OCI-LY3 (cell line): ENCODE measurements around the gene LSM3.

Source experiments
- H2AFZ ChIP-seq: fragments of 200-600, 300-600 bp; shearing (Covaris generic); 2 replicates; pipeline ENCODE4 v1.6.0; 2014; ENCODE audit warnings: antibody characterized with exemption, low read depth, low read length
- H3K27ac ChIP-seq: fragments of 200-600, 300-600 bp; sonication (generic); 2 replicates; pipeline ENCODE4 v1.5.1; 2014; ENCODE audit warnings: mild to moderate bottlenecking, low read length, moderate library complexity, mixed read lengths
- H3K27me3 ChIP-seq: fragments of 200-600, 300-600 bp; sonication (generic); 2 replicates; pipeline ENCODE4 v1.6.1; 2014; ENCODE audit warnings: low read depth, low read length, mixed read lengths
- H3K36me3 ChIP-seq: fragments of 200-600, 300-600 bp; sonication (generic); replicated peaks from 2 replicates; pipeline ENCODE3; 2014; ENCODE audit warnings: low read depth, low read length, mixed read lengths
- H3K4me1 ChIP-seq: fragments of 300-600, 200-600 bp; sonication (generic); 2 replicates; pipeline ENCODE4 v1.6.1; 2014; ENCODE audit warnings: low read length, mixed read lengths
- H3K4me2 ChIP-seq: fragments of 200-600, 300-600 bp; sonication (generic); 2 replicates; pipeline ENCODE4 v1.6.1; 2014; ENCODE audit warnings: low read length, mixed read lengths
- H3K4me3 ChIP-seq: fragments of 300-600, 200-600 bp; sonication (generic); 2 replicates; pipeline ENCODE4 v1.5.1; 2014; ENCODE audit warnings: antibody characterized with exemption, mild to moderate bottlenecking, low read length, moderate library complexity
- H3K79me2 ChIP-seq: fragments of 300-600, 200-600 bp; shearing (Covaris generic); 2 replicates; pipeline ENCODE4 v1.6.1; 2014; ENCODE audit warnings: mild to moderate bottlenecking, low read length, mixed read lengths
- H3K9ac ChIP-seq: fragments of 300-600, 200-600 bp; shearing (Covaris generic); 2 replicates; pipeline ENCODE4 v1.6.0; 2014; ENCODE audit warnings: mild to moderate bottlenecking, low read length, moderate library complexity
- H3K9me3 ChIP-seq: fragments of 200-600, 300-600 bp; shearing (Covaris generic); 2 replicates; pipeline ENCODE4 v1.6.1; 2014; ENCODE audit warnings: low read length, mixed read lengths; ENCODE audit not compliant: insufficient read depth
- H4K20me1 ChIP-seq: fragments of 200-600, 300-600 bp; sonication (generic); 2 replicates; pipeline ENCODE4 v1.6.1; 2016; ENCODE audit warnings: low read length, mixed read lengths; ENCODE audit not compliant: insufficient read depth
- CTCF ChIP-seq: fragments of 200-600, 300-600 bp; sonication (generic); IDR thresholded peaks from 2 replicates; pipeline ENCODE4 v1.5.1; 2014; ENCODE audit warnings: antibody characterized with exemption, low read length, low read depth
- EZH2phosphoT487 ChIP-seq: fragments of 200-600 bp; shearing (Covaris generic); IDR thresholded peaks from 2 replicates; pipeline ENCODE4 v1.6.1; 2018; ENCODE audit warnings: antibody characterized with exemption, mixed run types, low read depth

The LSM3 gene

DNA sequence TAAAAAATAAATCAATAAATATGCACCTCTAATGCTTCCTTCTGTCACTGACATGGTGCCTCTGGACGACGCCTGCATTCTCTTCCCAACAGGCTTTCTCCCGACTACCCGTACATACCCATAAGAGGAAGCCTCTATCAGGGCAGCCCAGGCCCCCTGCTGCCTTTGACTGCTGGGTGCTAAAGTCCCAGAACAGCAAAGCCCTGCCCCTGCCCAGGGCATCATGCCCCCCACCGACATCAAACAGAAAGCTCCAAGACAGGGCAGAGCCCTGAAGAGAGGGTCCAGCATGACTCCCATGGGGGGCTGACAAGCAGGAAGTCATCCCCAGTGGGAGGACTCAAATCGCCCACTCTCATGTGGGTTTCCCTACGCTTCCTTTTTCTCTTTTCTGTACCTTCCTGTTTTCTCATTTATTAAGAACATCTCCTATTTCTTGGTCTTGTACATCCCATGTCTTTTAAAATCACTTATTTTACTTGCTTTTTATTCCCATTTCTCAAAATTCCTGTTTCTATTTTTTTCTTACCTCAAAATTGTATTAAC lies 23.6 kb upstream of the LSM3 start:
- Histone ChIP-seq H3K36me3 (peaks cover 74% of the 10 kb centered on the region), H4K20me1 (peaks cover 3% of the 10 kb centered on the region; the same call in 1 of the 2 replicates)

DNA sequence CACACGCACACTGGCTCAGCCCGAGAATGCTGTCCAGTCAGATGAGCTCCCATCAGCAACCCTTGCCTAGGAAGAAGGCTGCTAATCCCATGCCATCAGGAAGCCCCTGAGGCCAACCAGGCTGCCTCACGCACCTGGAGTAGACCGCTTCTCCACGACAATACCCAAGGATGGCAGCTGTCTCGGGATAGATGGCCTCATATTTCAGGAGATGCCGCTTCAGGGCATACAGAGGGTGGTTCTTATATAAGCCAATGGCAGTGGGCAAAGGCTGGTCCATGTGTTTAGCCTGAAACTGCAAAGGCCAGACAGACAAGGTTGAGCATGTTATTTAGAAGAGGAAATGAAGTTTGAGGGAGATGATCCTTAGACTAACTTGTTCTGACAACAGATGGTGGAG lies 22.4 kb upstream of the LSM3 start:
- Histone ChIP-seq H3K4me2 (no peak overlapping the region), H3K36me3 (peaks cover 81% of the 10 kb centered on the region), H3K79me2 (no peaks in the 10 kb centered on the region), H3K4me3 (no peak overlapping the region), H3K9me3 (no peaks in the 10 kb centered on the region), H3K27me3 (no peaks in the 10 kb centered on the region), H2AFZ (no peak overlapping the region), H3K27ac (no peak overlapping the region), H3K4me1 (no peaks in the 10 kb centered on the region), H3K9ac (no peak overlapping the region), H4K20me1 (peaks cover 3% of the 10 kb centered on the region; the same call in 1 of the 2 replicates)
- TF ChIP-seq CTCF, result no peak
- no peak for TF ChIP-seq EZH2phosphoT487

More for the DNA sequence above, 23.6 kb upstream of the LSM3 start:
- Histone ChIP-seq H3K27ac (no peak overlapping the region), H3K4me2 (no peak overlapping the region), H3K79me2 (no peaks in the 10 kb centered on the region), H3K9me3 (no peaks in the 10 kb centered on the region), H3K4me1 (no peaks in the 10 kb centered on the region), H3K9ac (no peak overlapping the region), H3K27me3 (no peaks in the 10 kb centered on the region), H2AFZ (no peak overlapping the region), H3K4me3 (no peak overlapping the region)
- TF ChIP-seq CTCF, result no peak
- no peak for TF ChIP-seq EZH2phosphoT487

DNA sequence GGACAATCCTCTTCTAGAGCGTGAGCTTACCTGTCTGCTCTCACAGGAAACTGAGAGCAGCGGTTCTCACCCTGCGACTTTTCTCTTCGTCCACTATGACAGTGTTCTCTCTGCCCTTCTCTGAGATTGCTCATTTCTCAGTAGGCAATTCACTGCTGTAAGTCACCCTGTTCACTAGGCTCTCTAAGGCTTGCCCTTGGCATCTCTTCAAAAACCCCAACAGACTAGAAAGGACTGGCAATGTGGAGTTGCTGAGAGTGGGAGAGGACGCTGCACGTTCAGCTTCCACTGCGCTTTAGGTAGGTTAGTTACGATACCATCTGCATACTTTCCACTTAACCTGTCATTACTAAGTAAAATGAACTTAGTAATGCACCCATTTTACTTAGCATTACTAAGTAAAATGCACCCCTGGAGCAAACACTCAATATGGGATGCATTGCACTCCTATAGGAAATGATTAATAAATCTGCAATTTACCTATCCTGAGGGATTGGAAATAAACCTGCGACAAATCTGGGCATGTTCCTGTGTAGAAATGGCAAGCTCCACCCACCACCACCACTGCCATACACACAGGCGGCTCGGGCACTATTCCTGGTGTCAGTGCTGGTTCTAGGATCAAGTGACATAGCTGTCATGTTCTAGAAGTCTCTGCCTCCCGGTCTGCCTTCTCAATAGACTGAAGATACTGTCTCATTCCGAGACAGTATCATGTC lies 21.6 kb upstream of the LSM3 start:
- Histone ChIP-seq H3K79me2 (no peaks in the 10 kb centered on the region), H3K27ac (no peak overlapping the region), H3K4me2 (no peak overlapping the region), H3K9me3 (0 out of 2 replicates have a peak, but pooled peaks cover 5% of the 10 kb centered on the region), H3K4me1 (no peaks in the 10 kb centered on the region), H3K36me3 (peaks cover 84% of the 10 kb centered on the region), H3K9ac (no peak overlapping the region), H3K4me3 (no peak overlapping the region), H4K20me1 (peaks cover 3% of the 10 kb centered on the region; the same call in 1 of the 2 replicates), H2AFZ (no peak overlapping the region), H3K27me3 (no peaks in the 10 kb centered on the region)
- TF ChIP-seq CTCF, result no peak
- no peak for TF ChIP-seq EZH2phosphoT487

DNA sequence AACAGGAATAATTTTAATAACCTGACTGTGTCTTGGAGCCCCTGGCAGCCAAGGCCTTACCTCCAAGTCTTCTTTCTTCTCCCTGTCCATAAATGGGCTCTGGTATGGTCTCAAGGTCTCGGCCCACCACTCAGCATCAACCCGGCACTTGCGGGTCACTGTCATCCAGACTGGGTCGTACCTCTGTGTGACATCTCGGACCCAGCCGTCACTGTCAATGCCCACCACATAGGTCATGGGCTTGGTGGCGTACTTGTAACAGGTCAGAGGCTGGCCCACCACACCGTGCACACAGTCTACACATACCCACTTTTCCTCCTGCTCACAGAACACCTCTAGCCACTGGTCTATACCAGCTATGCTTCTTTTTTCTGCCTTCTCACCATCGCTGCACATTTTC lies 20.7 kb upstream of the LSM3 start:
- Histone ChIP-seq H3K9ac (no peak overlapping the region), H4K20me1 (peaks cover 3% of the 10 kb centered on the region; the same call in 1 of the 2 replicates), H3K4me1 (no peaks in the 10 kb centered on the region), H2AFZ (no peak overlapping the region), H3K27ac (no peak overlapping the region), H3K79me2 (no peaks in the 10 kb centered on the region), H3K36me3 (peaks cover 85% of the 10 kb centered on the region), H3K4me2 (no peak overlapping the region), H3K27me3 (no peaks in the 10 kb centered on the region), H3K4me3 (no peak overlapping the region), H3K9me3 (0 out of 2 replicates have a peak, but pooled peaks cover 7% of the 10 kb centered on the region)
- TF ChIP-seq EZH2phosphoT487 (no peak), CTCF (no peak)
